SHP77 (cell line): ENCODE measurements around the gene TWF2.

Experiments used
- DNase-seq, 2 experiments: peaks; one replicate each; lab custom pipeline; 2025; lab: John Stamatoyannopoulos, UW

TWF2 gene

DNA sequence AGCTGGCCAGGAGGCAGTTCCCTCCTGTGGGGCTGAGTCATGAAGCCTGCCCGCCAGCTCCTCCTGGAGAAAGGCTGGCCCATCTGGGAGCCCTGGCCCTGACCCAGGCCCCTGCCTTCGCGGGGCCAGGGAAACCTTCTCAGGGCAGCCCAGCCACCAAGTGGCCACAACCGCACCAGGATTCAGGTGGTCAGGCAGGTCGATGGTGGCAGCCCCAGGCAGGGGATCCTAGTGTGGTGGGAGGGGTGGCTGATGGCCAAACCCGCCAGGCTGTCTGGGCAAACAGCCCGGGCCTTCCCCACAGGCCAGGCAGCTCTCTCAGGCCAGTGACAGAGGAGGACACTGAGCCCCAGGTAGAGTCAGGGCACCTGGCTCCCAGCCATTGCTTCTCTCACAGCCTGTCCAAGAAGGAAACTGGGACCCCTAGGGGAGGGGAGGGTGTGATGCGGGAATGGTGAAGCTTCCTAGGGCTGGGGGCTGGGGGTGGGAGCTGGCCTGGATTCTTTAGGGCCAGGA, 1.2 kb downstream of the TWF2 start:
- no peak for DNase-seq

DNA sequence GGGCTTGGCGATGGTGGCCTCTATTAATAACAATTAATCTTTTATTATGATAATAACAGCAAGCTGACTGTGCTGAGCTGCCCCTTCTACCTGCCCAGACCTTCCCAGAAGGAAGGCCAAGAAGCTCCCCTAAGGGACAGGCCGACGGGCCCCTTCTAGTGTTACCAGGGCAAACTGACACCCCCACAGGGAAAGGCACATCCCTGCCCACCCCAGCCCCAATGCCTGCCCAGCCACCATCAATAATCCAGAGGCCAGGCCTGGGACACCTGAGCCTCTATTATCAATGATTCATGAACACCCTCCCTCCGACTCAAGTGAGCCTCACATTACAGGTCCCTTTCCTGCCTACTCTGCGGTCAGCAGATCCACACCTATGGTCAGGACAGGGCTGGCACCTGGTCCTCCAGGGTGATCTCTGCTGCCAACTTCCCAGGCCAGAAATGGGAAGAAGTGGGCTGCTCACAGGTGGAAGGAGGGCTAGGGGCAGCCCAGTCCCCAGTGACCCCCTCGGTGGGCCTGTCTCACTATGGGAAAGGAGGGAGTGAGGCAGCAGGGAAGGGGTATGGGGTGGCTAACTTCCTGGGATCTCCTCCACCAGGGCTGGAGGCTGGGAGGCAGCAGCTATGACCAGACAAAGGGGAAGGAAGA, 1.8 kb downstream of the TWF2 start:
- no peak for DNase-seq

DNA sequence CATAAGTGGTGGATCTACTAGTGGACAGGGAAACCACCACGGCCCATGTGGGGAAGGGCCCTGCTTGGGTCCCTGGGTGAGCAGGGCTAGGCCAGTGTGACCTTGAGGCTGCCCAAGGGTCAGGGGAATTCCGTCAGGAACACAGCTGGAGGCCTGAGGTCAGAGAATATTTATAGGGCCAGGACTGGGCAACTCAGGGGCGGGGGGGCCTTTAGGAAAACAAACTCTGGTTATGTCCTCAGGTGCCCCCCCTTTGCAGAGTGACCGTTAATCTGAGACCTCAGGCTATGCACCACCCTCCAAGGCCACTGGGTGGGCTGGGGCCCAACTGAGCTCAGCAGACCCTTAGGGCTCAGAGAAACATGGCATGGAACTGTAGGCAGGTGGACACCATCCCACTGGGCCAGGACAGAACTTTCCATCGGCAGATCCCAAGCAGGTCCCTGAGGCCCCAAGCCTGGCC, 2.5 kb downstream of the TWF2 start:
- no peak for DNase-seq

DNA sequence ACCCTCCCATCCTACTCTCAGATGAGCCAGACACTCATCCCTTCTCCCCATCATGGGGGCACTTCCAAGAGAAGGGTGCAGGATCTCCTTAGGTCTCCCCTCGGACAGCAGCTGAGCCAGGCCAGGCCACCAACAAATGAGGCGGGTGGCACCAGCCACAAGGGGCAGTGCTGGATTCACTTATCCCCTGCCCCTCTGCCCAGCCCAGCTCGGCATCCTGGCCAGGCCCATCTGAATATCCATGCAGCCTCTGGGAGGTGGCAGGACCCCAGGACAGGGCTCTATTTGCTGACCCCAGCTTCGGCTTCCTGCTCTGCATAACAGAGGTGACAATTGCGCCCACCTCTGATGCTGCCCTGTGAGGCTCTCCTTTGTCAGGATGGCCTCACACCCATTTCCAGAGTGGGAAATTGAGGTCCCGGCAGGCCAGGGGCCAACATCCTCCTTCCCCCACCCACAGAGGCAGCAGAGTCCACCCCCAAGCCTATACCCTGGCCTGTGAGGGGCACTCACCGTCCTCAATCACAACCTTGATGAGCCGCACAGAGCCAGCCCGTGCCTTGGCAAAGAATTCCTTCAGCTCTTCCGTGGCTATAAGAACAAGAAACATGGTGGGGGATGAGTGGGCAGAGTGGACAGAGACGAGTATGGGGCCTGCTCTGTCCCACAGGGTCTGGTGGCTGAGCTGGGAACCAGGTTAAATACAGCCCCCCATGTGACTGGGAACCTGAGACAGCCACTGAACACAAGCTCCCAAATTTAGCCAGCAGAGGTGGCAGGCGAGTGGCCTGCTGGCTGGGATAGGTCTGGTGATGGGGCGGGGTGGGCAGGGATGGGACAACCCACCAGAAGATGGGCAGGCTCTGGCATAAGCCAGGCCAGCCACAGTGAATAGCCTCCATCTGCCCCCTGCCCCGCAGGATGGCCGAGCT, 4.2 kb downstream of the TWF2 start:
- no peak for DNase-seq

DNA sequence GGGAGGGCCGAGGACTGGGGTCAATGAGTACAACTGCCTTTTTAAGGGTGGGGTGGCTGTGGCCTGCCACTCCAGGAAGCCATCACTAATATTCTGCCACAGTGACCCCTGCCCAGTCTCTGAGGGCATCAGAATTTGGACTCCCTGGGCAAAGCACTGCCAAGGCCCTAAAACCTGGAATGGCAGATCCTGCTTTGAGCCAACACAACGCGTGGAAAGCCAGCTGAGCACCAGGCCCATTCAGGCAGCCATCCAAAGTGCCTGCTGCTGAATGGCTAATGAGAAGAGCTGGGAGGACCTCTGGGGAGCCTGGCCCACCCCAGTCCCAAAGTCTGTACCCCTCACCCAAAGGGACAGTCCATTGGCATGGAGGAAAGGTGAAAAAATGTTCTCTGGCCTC, 5.0 kb downstream of the TWF2 start:
- DNase-seq: no peak

DNA sequence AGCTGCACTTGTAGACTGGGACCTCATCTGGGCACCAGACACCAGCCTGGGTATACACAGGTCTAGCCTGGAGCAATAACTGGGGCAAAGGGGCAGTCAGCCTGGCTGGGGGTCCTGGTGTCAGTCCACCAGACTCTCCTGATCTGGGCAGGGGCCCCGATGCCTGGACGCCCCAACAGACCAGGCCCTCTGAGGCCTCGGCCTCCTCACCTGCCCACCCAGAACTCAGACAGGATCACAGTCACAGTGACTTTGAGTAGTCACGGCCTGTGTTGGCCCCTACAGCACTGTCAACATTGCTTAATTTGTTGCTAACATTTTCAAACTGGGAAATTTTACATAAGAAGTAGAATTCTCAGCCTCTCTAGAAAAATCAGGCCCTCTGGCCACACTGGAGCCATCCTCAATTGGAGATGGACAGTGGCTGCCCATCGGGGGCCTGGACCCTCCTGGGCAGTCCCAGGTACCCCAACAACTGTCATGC, 5.8 kb downstream of the TWF2 start:
- DNase-seq: no peak

DNA sequence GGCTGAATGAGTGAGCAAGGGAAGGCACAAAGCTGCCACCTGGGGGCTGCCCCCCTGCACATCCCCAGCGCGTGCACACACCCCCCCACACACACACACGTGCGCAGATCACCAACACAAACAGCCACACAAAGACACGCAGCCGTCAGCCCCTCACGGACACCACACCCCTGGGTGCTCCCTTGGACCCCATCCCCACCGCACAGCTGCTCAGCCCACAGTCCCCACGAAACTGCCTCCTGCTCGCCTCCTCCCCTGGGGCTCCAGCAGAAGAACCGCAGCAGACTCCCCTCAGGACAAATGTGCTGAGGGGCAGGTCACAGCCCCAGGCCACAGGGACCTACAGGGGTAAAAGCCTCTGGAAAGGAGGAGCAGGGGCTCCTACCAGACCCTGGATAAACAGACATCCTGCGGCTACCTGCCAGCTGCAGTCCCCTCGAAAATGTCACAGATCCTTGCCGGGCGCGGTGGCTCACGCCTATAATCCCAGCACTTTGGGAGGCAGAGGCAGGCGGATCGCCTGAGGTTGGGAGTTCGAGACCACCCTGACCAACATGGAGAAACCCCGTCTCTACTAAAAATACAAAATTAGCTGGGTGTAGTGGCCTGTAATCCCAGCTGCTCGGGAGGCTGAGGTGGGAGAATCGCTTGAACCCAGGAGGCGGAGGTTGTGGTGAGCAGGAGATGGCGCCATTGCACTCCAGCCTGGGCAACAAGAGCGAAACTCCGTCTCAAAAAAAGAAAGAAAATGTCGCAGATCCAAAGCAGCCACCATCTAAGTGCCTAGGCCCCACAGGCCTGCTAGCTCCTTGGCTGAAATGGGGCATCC, 6.5 kb downstream of the TWF2 start:
- no peak for DNase-seq

DNA sequence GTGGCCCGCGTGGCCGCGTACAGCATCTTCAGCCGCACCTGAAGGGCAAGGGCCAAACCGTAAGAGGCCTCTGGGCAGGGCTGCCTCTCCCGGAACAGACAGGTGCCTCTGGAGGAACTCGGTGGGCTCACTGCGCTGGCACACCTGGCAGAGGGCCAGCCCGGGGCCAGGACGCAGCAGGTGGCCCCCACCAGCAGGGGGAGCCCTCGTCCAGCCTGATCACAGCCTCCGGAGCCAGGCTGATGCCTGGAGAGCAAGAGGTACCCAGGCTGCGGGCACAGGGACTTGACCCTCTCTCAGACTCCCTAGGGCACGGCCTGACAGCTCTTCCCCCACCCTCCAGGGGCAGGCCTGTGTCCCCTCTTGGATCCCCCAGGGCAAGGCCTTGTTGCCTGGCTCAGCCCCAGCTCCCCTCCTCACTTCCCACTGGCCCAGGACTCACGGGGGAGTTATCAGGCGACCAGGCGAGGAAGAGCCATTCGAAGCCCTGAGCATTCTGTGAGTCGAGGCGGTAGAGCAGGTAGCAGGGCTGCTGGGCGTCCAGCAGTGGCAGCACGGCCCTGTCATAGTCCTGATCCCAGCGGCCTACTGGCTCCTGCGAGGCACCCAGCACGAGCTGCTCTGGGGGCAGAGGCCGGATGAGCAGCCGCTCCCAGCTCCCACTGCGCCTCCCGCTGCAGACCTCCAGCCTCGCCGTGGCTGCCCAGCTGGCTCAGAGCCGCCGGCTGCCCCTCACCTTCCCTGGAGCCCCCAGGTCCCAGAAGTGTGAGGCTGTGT, 7.3 kb downstream of the TWF2 start:
- peak; percentile 28 to 64 for DNase-seq

DNA sequence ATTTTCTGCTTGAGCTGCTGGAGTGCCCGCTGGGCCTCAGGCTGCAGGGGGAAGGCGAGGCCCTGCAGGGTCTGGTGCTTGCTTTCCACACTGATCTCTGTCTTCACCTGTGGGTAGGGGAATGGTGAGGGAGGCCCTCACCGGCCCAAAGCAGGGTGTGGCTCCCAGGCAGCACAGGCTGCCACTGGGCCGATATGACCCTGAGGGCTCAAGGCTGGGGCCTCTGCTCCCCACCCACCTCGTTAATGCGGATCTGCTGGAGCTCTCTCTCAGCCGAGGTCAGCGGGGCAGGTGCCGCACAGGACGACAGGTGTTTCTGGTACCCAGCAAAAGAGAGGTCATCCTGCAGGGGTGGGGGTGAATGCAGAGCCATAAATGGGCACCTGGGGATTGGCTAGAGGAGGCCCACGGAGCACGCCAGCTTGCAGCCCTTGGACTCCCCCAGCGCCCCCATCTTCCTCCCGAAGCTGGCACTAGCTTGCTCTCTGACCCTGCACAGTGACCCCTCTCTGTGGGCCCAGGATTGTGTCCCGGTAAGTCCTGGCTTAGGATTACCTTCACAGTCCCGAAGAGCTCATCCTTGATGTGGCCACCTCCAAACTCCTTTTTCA, 8.0 kb downstream of the TWF2 start:
- no peak for DNase-seq

DNA sequence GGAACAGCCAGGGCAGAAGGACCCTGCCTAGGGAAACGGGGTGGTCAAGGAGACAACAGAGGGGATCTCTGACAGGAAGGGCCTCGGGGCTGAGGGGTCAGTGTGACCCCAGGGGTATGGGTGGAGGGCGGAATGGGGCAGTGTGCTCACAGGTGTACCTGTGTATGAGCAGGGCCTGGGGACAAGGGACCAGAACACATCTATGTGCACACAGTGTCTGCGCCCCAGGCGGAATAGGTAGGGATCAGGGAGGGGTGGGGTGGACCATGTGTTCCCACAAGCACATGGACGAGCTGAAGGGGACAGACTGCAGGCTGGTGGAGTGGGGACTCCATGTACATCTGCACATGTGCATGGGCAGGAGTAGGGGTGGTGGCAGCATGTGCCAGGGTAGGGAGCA, 8.5 kb downstream of the TWF2 start:
- DNase-seq: no peak

DNA sequence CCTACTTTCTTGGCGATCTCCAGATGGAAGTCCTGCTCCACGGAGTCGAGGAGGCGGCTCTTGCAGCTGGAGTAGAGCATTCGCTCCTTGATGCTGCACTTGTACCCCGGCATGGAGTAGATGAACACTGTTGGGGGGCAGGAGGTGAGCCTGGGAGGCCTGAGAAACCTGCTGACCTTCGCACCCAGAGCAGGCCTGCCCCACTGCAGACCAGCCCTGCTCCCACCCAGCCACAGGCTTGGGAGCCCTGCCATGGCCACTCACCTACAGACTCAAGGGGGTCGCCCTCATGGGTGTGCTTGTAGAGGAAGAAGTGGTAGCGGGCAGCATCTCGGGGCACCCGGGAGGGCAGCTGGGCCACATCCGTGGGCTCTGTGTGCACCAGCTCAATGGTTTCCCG, 9.3 kb downstream of the TWF2 start:
- DNase-seq: no peak

DNA sequence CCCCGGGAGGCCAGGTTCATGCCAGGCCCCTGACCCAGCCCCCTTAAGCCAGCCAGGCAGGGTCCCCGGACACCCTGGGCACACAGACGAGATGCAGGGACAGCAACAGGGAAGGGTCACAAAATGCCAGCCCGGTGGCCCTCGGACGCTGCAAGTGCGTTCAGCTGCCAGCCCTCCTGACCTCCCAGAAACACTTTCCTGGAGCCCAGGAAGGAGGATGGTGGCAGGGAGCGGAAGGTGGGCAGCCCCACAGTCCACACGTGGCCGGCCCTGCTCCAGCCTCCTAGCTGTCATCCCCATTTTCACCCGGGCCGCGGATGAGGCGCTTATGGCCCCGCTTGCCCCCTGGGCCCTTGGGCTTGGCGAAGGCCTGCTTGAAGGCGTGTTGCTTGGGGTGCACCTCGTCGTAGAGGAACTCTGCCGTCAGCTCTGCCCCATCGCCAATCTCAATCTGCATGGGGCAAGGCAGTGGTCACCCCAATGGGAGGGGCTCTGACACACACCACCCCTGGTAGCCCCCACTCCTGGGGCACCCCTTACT, 10.1 kb downstream of the TWF2 start:
- no peak for DNase-seq

DNA sequence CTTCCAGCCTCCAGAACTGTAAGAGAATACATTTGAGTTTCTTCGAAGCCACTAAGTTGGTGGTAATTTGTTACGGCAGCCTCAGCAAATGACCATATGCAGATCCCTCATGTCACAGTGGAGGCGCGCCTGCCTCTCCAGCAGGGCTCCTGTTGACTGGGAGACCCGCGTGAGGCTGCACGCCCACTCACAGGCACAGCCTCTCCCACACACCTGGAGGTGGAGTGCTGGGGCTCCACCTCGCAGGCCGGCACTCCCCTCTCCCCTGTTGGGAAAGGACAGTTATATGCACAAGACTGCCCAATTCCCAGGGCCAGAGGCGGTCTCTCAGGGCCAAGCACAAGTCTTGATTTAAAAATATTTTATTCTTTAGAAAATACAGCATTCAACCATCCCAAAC, 10.7 kb downstream of the TWF2 start:
- DNase-seq: no peak

DNA sequence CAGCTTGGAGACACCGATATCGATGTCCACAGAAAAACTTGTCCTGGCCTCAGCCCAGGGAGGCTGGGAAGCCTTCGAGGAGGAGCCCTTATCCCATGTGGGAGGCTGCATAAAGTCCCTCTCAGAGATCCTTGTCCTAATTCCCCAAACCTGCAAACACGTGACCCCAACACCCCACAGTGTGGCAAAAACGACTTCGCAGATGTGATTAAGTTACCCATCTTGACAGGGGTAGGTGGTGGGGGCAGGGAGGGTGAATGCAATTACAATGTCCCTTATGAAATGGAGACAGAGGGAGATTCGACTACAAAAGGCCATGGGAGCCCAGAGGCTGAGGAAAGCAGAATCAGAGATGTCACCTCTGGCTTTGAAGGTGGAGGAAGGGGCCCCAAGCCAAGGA, 11.2 kb downstream of the TWF2 start:
- DNase-seq: no peak

DNA sequence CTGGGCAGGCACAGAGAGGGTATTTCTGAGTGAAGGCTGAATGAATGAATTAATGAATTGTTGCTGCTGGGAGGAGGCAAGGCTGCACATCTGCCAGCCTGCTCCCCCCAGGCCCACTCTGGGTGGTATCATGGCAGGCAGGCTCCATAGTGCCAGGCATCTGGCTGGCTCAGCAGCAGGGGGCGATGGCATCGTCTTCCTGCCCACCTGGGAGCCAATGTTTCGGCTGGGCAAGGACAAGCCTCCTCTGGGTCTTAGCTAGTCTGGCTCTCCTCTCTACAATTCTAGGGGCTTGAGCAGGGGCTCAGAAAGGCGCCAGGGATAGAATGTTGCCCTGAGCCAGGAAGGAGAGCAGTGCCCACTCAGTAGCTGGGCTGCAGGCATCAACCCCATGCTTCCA, 11.8 kb downstream of the TWF2 start:
- DNase-seq: no peak

DNA sequence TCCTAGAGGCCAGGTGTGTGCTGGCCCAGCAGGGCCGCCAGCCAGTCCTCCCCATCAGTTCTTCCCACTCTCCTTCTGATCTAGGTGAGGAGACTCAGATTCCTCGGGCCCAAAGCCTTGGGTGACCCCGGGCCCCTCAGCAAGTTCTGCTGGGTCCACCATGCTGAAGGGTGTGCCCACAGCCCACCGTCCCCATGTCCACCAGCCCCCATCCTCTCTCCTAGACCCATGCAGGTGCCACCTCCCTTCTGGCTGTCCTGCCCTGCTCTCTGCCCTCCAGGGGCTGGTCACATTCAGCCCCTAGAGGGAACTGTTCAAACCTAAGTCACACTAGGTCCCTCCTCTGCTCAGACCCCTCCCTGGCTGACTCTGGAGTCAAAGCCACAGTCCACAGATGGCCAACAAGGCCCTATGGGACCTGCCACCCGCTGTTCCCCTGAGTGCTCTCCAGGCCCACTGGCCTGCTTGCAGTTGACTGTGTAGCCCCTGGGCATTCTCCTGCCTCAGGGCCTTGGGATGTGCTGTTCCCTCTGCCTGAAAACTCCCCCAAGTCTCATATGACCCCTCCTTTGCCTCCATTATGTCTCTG, 12.6 kb downstream of the TWF2 start:
- no peak for DNase-seq

DNA sequence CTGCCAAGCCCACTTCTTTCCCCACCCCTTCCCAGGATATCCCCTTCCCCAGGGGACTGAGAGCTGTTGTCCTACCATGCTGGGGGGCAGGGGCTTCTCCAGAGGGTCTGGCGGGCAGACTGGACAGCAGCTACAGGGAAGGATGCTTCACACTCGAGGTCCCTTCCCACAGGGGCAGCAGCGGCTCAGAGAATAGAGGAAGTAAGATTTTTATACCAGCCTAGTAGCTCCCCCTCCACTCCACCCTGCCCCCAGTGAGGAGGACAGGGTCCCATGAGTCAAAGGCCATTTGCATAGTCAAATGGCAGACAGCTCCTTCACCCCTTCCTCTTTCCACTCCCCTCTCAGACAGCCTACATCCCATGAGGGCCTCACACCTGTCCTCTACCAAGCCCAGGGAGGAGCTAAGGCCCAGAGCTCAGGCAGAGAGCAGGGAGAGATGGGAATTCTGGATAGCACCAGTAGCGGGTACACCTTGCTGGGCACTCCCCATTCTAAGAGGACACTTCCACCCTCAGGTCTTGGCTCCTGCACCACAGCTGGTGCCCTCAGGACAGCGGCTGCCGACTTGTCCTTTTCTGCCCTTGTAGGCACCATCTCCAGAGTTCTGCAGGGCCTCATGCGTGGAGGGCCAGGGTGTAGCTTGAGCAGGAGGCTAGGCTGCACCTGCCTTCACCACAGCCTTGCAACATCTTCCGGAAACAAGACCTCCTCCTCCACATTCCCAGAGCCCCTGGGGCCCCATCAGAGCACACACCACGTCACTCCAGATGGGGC, 13.3 kb downstream of the TWF2 start, which contains the start of gene TLR9:
TSS of gene TLR9 (minus strand) at position 194 of the 777 bp plus-strand sequence. CDS start at position 78, 116 bp downstream.
- DNase-seq: no peak

DNA sequence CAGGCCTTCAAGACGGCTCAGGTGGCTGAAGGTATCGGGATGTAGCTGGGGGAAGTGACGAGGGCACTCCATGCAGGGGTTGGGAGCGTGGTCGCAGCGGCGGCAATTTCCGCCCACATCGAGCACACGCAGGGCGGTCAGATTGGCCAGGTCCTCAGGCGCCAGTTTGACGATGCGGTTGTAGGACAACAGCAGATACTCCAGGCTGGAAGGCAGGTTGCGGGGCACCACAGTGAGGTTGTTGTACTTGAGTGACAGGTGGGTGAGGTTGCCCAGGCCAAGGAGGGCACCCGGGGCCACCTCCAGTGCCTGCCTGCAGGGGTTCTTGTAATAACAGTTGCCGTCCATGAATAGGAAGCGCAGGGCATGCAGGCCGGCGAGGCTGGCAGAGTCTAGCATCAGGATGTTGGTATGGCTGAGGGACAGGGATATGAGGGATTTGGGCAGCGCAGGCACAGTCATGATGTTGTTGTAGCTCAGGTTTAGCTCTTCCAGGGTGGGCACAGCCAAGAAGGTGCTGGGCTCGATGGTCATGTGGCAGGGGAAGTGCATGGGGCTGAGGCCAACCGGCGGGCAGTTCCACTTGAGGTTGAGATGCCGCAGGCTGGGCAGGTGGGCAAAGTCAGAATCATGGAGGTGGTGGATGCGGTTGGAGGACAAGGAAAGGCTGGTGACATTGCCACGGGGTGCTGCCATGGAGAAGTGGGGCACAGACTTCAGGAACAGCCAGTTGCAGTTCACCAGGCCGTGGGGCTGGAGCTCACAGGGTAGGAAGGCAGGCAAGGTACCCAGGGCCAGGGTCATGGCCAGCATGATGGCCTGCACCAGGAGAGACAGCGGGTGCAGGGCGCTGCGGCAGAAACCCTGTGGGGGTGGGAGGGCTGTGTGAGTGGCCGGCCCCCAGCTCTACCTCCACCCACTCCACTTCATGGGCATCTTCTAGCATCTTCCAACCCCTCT, 15.2 kb downstream of the TWF2 start:
- no peak for DNase-seq
